HG02678 (cell line): ENCODE measurements around the gene ESR1.
A peak's percentile ranks its signal among the peaks of the same experiment; 100 is the strongest.
"Not testable (repeated sequence)": the region's sequence is repeated elsewhere in the genome, so short reads cannot be mapped to it uniquely, and the experiment has no call there.

ENCODE experiments used
- ATAC-seq: cut with Tn5 transposase; IDR thresholded peaks from one replicate; pipeline ENCODE4 v1.9.1; 2021; ENCODE audit warnings: mild to moderate bottlenecking, moderate library complexity; ENCODE audit not compliant: unreplicated experiment

ESR1 gene

GRCh38 chr6:151811081-151811480 is 3.6 kb downstream of the ESR1 start:
- no peak for ATAC-seq

DNA sequence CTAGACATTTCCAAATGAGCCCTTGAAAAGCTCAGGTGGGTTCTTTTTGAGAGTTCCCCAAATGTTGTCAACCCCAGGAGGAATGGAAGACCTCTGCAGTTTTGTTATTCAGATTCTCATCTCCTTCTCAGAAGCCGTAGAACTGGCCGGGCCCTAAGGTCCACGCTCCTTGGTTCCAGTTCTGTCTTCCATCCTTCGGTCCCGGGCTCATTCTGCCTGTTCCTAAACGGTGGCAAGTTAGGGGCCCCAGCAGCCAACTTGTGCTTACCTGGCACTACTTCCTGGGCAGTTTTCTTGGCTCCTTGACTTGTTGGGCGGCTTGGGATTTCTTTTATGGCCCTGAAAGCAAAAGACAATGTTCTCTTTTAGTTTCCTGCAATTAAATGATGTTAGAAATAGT is 6.4 kb downstream of the ESR1 start:
- no peak for ATAC-seq

- no peak for ATAC-seq
These were observed 7.1 kb downstream of the ESR1 start for GRCh38 chr6:151814614-151815013.

GRCh38 chr6:151822252-151823111 is 15.0 kb downstream of the ESR1 start:
- peak; percentile 93 for ATAC-seq

DNA sequence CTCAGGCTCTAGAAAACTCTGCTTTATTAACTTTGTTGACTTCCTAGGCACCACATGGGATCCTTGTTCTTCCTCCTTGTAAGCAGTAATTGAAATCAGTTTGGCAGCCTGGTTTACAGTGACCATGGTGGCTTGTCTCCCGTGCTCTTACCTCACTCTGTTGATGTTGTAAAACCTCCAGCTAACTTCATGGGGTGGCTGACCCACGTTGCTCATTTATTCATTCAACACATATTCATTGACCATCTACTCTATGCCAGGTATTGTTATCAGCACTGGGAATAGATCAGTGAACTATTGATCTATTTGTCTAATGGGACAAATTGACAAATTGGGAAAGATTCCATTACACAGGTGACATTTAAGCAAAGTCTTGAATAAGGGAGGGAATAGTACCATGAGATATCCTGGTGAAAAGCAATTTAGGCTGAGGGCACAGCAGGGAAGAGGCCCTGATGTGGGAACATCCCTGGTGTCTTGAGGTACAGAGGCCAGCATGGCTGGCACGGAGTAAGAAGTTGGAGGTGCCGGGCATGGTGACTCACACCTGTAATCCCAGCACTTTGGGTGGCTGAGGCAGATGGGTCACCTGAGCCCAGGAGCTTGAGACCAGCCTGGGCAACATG is 19.1 kb downstream of the ESR1 start:
- ATAC-seq: no peak

GRCh38 chr6:151832710-151833109 is 25.2 kb downstream of the ESR1 start:
- no peak for ATAC-seq

DNA sequence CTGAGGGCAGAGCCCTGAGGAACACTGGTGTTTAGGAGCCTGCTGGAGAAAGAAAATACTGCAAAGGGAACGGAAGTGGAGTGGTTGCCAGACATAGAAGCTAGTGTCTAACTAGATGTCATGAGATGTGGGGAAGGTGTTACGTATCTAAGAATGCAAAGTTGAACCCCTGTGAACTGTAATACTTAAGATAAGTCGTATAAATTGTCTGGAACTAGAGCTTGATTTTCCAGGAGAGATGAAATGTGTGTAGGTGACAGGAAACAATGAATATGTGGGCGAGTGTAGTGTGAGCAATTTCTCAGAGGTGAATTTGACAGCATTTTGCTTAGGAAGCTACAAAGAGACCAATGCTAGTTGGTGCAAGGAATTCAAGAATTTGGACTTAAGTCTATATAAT is 27.9 kb downstream of the ESR1 start:
- ATAC-seq: no peak

DNA sequence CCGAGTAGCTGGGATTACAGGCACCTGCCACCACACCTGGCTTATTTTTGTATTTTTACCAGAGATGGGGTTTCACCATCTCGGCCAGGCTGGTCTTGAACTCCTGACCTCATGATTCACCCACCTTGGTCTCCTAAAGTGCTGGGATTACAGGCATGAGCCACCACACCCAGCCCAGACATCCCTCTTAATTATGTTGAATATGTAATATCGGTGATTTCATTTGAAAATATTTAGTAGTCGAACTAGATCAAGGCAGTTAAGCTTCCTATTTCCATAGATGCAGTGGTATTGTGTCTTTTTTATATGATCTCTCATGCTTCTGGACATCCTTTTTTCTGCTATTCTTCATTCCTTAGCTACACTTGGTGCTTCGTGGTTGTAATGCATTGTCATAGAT is 29.7 kb downstream of the ESR1 start:
- ATAC-seq: no peak

- ATAC-seq: no peak
These were observed 35.3 kb downstream of the ESR1 start for GRCh38 chr6:151842816-151843215.

DNA sequence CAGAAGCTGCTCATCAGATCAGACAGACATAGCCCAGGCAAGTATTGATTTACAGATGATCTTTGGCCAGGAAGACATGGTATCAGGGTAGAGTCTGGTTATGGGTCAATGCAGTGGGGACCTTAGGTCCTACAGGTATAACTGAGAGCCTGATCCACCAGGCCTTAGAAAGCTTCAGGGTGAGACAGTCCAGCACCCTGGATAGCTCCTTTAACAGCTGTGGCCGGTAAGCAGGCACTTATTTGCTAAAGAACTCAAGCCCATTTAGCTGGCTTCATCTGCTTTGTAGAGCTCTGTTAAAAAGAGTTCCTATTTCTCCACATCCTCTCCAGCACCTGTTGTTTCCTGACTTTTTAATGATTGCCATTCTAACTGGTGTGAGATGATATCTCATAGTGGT is 39.6 kb downstream of the ESR1 start:
- no peak for ATAC-seq

DNA sequence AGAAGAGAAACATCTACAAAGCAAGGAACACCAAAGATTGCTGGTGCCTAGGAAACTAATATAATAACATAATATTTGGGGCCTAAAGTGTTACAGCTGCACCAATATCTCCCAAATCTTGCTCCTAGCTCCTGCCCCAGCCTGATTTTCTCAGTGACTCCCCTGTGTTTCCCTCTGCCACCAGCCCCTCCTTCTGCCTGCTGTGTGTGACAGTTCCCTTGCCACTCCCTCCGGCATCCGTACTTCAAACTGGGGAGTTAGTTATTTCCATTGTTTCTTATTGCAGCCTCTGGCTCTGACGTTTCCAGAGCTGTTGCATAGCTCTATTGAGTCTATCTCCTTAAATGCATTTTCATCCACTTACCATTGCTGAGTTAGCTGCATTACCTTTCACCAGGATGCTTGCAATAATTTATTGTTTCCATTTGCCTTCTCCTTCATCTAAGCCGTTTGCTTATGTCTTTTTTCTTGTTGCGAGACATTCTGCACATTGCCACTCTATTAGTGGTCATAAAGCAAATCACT is 43.1 kb downstream of the ESR1 start:
- ATAC-seq: no peak

GRCh38 chr6:151858294-151858693 is 50.8 kb downstream of the ESR1 start:
- no peak for ATAC-seq

- ATAC-seq: no peak
These were observed 55.0 kb downstream of the ESR1 start for GRCh38 chr6:151862461-151862860.

DNA sequence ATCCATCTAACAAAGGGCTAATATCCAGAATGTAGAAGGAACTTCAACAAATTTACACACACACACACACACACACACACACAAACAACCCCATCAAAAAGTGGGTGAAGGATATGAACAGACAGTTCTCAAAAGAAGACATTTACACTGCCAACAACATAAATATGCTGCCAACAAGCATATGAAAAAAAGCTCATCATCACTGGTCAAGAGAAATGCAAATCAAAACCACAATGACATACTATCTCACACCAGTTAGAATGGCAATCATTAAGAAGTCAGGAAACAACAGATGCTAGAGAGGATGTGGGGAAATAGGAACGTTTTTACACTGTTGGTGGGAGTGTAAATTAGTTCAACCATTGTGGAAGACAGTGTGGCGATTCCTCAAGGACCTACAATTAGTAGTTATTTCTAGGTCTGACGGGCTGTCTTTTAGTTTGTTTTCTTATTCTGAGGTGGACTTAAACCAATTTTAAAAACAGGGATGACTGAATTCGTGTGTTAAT is 59.9 kb downstream of the ESR1 start:
- ATAC-seq: not testable (repeated sequence)

- ATAC-seq: no peak
These were observed 61.9 kb downstream of the ESR1 start for GRCh38 chr6:151869345-151869744.

DNA sequence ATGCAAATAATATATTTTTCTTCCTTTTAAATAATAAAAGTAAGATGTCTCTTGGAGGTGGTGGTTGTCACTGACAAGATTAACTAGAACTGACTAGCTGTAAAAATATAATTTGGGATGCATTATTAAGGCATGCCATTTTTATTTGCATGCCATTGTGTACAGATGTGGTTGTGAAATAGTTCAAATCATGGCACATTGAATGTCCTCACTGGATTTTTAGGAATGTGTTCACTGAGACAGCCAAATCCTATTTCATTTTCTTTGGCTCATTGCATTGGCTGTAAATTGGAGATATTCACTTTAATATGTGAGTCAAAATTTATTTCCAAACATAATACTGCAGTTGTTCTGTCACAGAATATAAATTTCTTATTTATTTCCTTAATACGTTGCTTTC is 62.3 kb downstream of the ESR1 start:
- ATAC-seq: no peak

- ATAC-seq: no peak
These were observed 62.9 kb downstream of the ESR1 start for GRCh38 chr6:151870375-151870774.

GRCh38 chr6:151875524-151875923 is 68.0 kb downstream of the ESR1 start:
- ATAC-seq: no peak

DNA sequence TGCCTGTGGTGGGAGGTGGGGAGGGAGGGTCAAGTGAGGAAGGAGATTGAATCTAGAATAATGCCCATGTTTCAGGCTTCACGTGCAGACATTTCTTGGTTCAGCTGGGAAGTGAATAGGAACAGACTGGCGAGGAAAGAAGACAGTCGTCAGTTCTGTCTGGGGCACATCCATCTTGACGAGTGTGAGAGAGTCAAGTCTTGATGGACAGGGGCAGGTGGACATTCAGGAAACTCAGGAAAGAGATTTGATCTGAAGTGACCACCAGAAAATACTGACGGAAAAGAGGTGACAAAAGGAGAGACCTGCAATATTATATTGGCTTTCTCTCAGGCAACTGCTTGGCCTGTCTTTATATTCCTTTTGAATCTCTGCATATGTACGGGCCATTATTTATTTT is 68.6 kb downstream of the ESR1 start:
- no peak for ATAC-seq

DNA sequence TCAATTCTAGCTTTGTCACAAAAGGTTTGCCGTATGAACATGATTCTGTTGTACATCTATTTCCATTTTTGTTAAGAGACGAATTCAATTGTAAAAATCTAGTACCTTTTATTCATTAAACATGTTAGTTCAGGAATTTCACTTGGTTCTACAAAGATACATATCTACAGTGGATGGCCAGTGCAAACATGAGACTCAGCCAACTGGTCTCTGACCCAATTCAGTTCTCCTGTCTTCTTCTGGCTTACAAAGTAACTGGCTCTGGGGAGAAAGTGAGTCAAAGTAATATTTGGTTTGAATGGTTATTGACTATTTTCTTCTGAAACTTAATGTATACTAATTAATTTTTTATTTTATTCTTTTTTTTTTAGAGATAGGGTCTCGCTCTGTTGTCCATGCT is 70.0 kb downstream of the ESR1 start:
- ATAC-seq: no peak

DNA sequence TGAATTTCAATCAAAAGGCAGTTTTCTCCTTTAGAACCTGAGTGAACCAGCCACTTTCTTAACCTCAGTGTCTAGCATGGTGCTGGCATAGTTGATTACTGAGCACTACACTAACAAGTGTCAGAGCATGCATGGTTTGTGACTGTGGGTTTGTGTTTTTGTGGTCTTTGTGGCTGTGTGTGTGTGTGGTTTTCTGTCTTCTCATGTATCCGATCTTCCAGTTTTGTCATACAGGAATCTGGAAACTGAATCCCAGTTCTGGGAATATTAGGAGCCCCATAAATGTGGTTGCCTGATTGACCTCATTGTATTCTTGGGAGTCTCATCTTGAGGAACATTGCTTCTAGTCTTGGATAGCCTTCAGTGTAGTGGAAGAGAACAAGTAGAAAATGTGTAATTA is 73.7 kb downstream of the ESR1 start:
- ATAC-seq: no peak

DNA sequence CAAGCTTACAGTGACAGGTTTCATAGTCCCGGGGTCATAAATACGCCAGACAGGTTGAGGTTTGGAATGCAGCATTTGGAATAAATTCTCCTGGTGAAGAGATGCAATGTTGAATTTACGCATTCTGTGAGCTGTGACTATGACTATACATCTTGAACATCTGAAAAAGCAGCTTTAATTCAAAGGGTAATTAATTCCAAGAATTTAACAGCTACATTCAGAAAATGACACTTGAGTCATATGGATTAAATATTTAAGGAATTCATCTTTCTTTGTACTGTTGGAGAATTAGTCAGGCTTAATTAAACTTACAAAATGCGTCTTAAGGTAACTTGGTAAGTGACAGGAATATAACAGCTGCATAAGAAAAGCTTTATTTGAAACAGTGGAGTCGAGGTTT is 74.7 kb downstream of the ESR1 start:
- ATAC-seq: no peak
